OCI-LY1 (cell line): ENCODE measurements around the gene NDUFB11.

Experiments
- H2AFZ ChIP-seq: fragments of 200-600 bp; sonication (generic), shearing (Covaris generic); 2 replicates; pipeline ENCODE4 v1.6.0; 2014; ENCODE audit warnings: antibody characterized with exemption, mild to moderate bottlenecking, low read length
- H3F3A ChIP-seq: fragments of 200-600 bp; sonication (generic), shearing (Covaris generic); 2 replicates; pipeline ENCODE4 v1.6.0; 2014; ENCODE audit warnings: mild to moderate bottlenecking, antibody characterized with exemption, low read length, moderate library complexity; ENCODE audit not compliant: insufficient read depth
- H3K27ac ChIP-seq: fragments of 200-600 bp; sonication (generic); 2 replicates; pipeline ENCODE4 v1.5.1; 2014; ENCODE audit warnings: low read length, mixed run types, mild to moderate bottlenecking, low read depth; ENCODE audit not compliant: poor library complexity, severe bottlenecking
- H3K27me3 ChIP-seq: fragments of 200-600 bp; sonication (generic); 2 replicates; pipeline ENCODE4 v1.6.0; 2014; ENCODE audit warnings: antibody characterized with exemption, mild to moderate bottlenecking, low read length, moderate library complexity; ENCODE audit not compliant: insufficient read depth
- H3K36me3 ChIP-seq: fragments of 200-600 bp; sonication (generic); 2 replicates; pipeline ENCODE4 v1.6.1; 2014; ENCODE audit warnings: mild to moderate bottlenecking, antibody characterized with exemption, low read length, moderate library complexity, mixed read lengths; ENCODE audit not compliant: insufficient read depth
- H3K4me1 ChIP-seq: fragments of 200-600 bp; sonication (generic); 2 replicates; pipeline ENCODE4 v1.5.1; 2014; ENCODE audit warnings: mild to moderate bottlenecking, low read length, moderate library complexity; ENCODE audit not compliant: insufficient read depth, severe bottlenecking
- H3K4me2 ChIP-seq: fragments of 200-600 bp; sonication (generic), shearing (Covaris generic); 2 replicates; pipeline ENCODE4 v1.6.1; 2014; ENCODE audit warnings: low read length
- H3K4me3 ChIP-seq: fragments of 200-600 bp; sonication (generic); 2 replicates; pipeline ENCODE4 v1.5.1; 2014; ENCODE audit warnings: low read length, low read depth, mild to moderate bottlenecking, mixed read lengths; ENCODE audit not compliant: poor library complexity, severe bottlenecking
- H3K79me2 ChIP-seq: fragments of 200-600 bp; shearing (Covaris generic); 2 replicates; pipeline ENCODE4 v1.6.1; 2016; ENCODE audit warnings: mixed run types, low read length, mixed read lengths; ENCODE audit not compliant: insufficient read depth
- H3K9ac ChIP-seq: fragments of 200-600 bp; sonication (generic), shearing (Covaris generic); 2 replicates; pipeline ENCODE4 v1.6.1; 2014; ENCODE audit warnings: mild to moderate bottlenecking, low read length, mixed read lengths
- H3K9me2 ChIP-seq: fragments of 200-600 bp; sonication (generic), shearing (Covaris generic); 2 replicates; pipeline ENCODE4 v1.6.1; 2014; ENCODE audit warnings: low read depth, mild to moderate bottlenecking, low read length, mixed read lengths
- H3K9me3 ChIP-seq: fragments of 200-600 bp; shearing (Covaris generic); 2 replicates; pipeline ENCODE4 v1.6.1; 2014; ENCODE audit warnings: low read length, mixed read lengths
- H4K20me1 ChIP-seq: fragments of 200-600 bp; sonication (generic), shearing (Covaris generic); 2 replicates; pipeline ENCODE4 v1.6.0; 2016; ENCODE audit warnings: mild to moderate bottlenecking, low read length; ENCODE audit not compliant: insufficient read depth
- CTCF ChIP-seq: fragments of 200-600 bp; sonication (generic), shearing (Covaris generic); IDR thresholded peaks from 2 replicates; pipeline ENCODE4 v1.5.1; 2017; ENCODE audit warnings: mild to moderate bottlenecking, antibody characterized with exemption, low read length, moderate library complexity, mixed read lengths
- EZH2 ChIP-seq: fragments of 200-600 bp; sonication (generic), shearing (Covaris generic); IDR thresholded peaks from 2 replicates; pipeline ENCODE4 v1.8.0; 2017; ENCODE audit warnings: borderline replicate concordance, mixed run types, mild to moderate bottlenecking, antibody characterized with exemption, low read length, moderate library complexity, mixed read lengths

The NDUFB11 gene

GRCh38 chrX:47144626-47145394 lies at the start of gene NDUFB11, which contains the start of gene RBM10:
Gene NDUFB11 (minus strand): TSS chrX:47144702. CDS start chrX:47144679, 23 bp downstream.
Gene RBM10 (plus strand): TSS chrX:47145221. CDS start chrX:47147482, 2,261 bp downstream.
- peak within 1 kb of the TSS; percentile 92 for H3K4me3 ChIP-seq
- peaks cover 53% of the 10 kb centered on the region for H3K79me2 ChIP-seq
- peaks cover 20% of the 10 kb centered on the region for H3K4me1 ChIP-seq
- no peaks in the 10 kb centered on the region for H3K27me3 ChIP-seq
- no peak within 1 kb of the TSS for H2AFZ ChIP-seq
- H3K9me3 ChIP-seq = no peaks in the 10 kb centered on the region
- TF ChIP-seq CTCF = peak; percentile 49
- TF ChIP-seq EZH2 = no peak
- peak within 1 kb of the TSS; percentile 93 for H3K9ac ChIP-seq
- H4K20me1 ChIP-seq = no peaks in the 10 kb centered on the region
- peak within 1 kb of the TSS; percentile 97 for H3K4me2 ChIP-seq
- no peaks in the 10 kb centered on the region for H3F3A ChIP-seq
- peak within 1 kb of the TSS; percentile 93 for H3K27ac ChIP-seq
- no peaks in the 10 kb centered on the region for H3K9me2 ChIP-seq
- H3K36me3 ChIP-seq = peaks cover 51% of the 10 kb centered on the region

- Histone ChIP-seq H3K4me1 (peaks cover 38% of the 10 kb centered on the region), H3K4me3 (peak within 1 kb of the TSS; percentile 91), H3K9me2 (no peaks in the 10 kb centered on the region), H3K79me2 (peaks cover 38% of the 10 kb centered on the region), H4K20me1 (no peaks in the 10 kb centered on the region), H3F3A (no peaks in the 10 kb centered on the region), H3K9me3 (no peaks in the 10 kb centered on the region), H3K9ac (peak within 1 kb of the TSS; percentile 100), H2AFZ (no peak within 1 kb of the TSS), H3K36me3 (peaks cover 33% of the 10 kb centered on the region), H3K4me2 (peak within 1 kb of the TSS; percentile 99), H3K27ac (peak within 1 kb of the TSS; percentile 98), H3K27me3 (no peaks in the 10 kb centered on the region)
- no peak for TF ChIP-seq EZH2
- TF ChIP-seq CTCF = peak; percentile 64
These were observed 49.1 kb upstream of the NDUFB11 start, which contains the start of gene UBA1 for GRCh38 chrX:47193475-47194193. Gene UBA1 (plus strand): TSS chrX:47193829. CDS start chrX:47198803, 4,974 bp downstream.

- peak overlapping the region; percentile 98 for H3K27ac ChIP-seq
- H3F3A ChIP-seq = no peaks in the 10 kb centered on the region
- no peaks in the 10 kb centered on the region for H3K9me3 ChIP-seq
- H3K36me3 ChIP-seq = peaks cover 19% of the 10 kb centered on the region; the same call in 1 of the 2 replicates
- peaks cover 38% of the 10 kb centered on the region for H3K4me1 ChIP-seq
- H4K20me1 ChIP-seq = no peaks in the 10 kb centered on the region
- no peaks in the 10 kb centered on the region for H3K9me2 ChIP-seq
- no peaks in the 10 kb centered on the region for H3K27me3 ChIP-seq
- peak overlapping the region; percentile 91 for H3K4me3 ChIP-seq
- H3K9ac ChIP-seq = peak overlapping the region; percentile 100
- H3K4me2 ChIP-seq = peak overlapping the region; percentile 96
- H3K79me2 ChIP-seq = peaks cover 32% of the 10 kb centered on the region
- TF ChIP-seq CTCF (no peak), EZH2 (no peak)
- H2AFZ ChIP-seq = no peak overlapping the region
These were observed 47.4 kb upstream of the NDUFB11 start for GRCh38 chrX:47191806-47192401.
